SW480 (cell line): ENCODE measurements around the gene LAIR1.

Source experiments
- DNase-seq: peaks from one replicate; pipeline ENCODE4 v3.0.0-alpha.2; 2016; ENCODE audit warnings: low spot score

Gene LAIR1

GRCh38 chr19:54317108-54317964, 47.4 kb downstream of the LAIR1 start:
- DNase-seq, result no peak

GRCh38 chr19:54316746-54317107, 48.0 kb downstream of the LAIR1 start:
- no peak for DNase-seq

GRCh38 chr19:54315956-54316355, 48.8 kb downstream of the LAIR1 start:
- DNase-seq, result no peak

- no peak for DNase-seq
Measured at GRCh38 chr19:54312436-54313377, 52.0 kb downstream of the LAIR1 start, which contains the start of gene LILRA5. TSS of gene LILRA5 (minus strand) at chr19:54313166. CDS start at chr19:54313019, 147 bp downstream.

GRCh38 chr19:54312011-54312410, 52.7 kb downstream of the LAIR1 start:
- no peak for DNase-seq

- no peak for DNase-seq
Measured at GRCh38 chr19:54311486-54311885, 53.2 kb downstream of the LAIR1 start.

GRCh38 chr19:54310543-54310942, 54.2 kb downstream of the LAIR1 start:
- no peak for DNase-seq

- no peak for DNase-seq
Measured at GRCh38 chr19:54309811-54310210, 54.9 kb downstream of the LAIR1 start.

GRCh38 chr19:54307389-54308020, 57.2 kb downstream of the LAIR1 start:
- no peak for DNase-seq

- DNase-seq, result no peak
Measured at GRCh38 chr19:54305141-54305540, 59.6 kb downstream of the LAIR1 start.

GRCh38 chr19:54302257-54302656, 62.5 kb downstream of the LAIR1 start:
- no peak for DNase-seq
